OCI-LY1 (cell line): ENCODE measurements around the gene ALAD.

ENCODE experiments used
- EZH2 ChIP-seq: fragments of 200-600 bp; sonication (generic), shearing (Covaris generic); IDR thresholded peaks from 2 replicates; pipeline ENCODE4 v1.8.0; 2017; ENCODE audit warnings: borderline replicate concordance, mixed run types, mild to moderate bottlenecking, antibody characterized with exemption, low read length, moderate library complexity, mixed read lengths
- TF ChIP-seq, protein P1 (sequence below): fragments of 200-600 bp; sonication (generic), shearing (Covaris generic); IDR thresholded peaks from 2 replicates; pipeline ENCODE4 v1.5.1; 2017; ENCODE audit warnings: mild to moderate bottlenecking, antibody characterized with exemption, low read length, moderate library complexity, mixed read lengths

DNA sequence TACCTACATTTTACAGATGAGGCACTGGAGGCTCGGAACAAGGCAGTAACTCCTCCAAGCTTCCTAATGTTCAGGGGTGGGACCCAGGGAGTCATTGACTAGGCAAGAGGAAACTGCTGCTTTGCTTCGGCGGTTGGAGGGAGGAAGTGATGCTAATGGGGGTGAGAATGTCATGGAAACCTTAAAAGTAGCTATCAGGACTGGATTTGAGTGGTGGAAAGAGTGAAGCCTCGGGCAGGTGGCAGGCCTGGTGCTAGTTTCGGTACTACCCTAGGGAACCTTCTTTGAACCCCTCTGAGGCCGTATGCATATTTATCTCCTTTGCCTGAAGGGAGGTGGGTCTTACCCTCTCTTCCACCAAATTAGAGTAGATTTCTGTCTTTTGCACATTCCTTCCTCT is 50.1 kb downstream of the ALAD start:
- no peak for TF ChIP-seq EZH2
- TF ChIP-seq, protein P1, sequence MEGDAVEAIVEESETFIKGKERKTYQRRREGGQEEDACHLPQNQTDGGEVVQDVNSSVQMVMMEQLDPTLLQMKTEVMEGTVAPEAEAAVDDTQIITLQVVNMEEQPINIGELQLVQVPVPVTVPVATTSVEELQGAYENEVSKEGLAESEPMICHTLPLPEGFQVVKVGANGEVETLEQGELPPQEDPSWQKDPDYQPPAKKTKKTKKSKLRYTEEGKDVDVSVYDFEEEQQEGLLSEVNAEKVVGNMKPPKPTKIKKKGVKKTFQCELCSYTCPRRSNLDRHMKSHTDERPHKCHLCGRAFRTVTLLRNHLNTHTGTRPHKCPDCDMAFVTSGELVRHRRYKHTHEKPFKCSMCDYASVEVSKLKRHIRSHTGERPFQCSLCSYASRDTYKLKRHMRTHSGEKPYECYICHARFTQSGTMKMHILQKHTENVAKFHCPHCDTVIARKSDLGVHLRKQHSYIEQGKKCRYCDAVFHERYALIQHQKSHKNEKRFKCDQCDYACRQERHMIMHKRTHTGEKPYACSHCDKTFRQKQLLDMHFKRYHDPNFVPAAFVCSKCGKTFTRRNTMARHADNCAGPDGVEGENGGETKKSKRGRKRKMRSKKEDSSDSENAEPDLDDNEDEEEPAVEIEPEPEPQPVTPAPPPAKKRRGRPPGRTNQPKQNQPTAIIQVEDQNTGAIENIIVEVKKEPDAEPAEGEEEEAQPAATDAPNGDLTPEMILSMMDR, result no peak
